GM18519 (cell line): Measurements from ENCODE around the gene VOPP1.
"Not testable (repeated sequence)": the region's sequence is repeated elsewhere in the genome, so short reads cannot be mapped to it uniquely, and the experiment has no call there.

Experiments
- ATAC-seq: cut with Tn5 transposase; IDR thresholded peaks from one replicate; pipeline ENCODE4 v1.9.1; 2021; ENCODE audit warnings: mild to moderate bottlenecking, moderate library complexity; ENCODE audit not compliant: unreplicated experiment, low FRiP score

VOPP1 gene

DNA sequence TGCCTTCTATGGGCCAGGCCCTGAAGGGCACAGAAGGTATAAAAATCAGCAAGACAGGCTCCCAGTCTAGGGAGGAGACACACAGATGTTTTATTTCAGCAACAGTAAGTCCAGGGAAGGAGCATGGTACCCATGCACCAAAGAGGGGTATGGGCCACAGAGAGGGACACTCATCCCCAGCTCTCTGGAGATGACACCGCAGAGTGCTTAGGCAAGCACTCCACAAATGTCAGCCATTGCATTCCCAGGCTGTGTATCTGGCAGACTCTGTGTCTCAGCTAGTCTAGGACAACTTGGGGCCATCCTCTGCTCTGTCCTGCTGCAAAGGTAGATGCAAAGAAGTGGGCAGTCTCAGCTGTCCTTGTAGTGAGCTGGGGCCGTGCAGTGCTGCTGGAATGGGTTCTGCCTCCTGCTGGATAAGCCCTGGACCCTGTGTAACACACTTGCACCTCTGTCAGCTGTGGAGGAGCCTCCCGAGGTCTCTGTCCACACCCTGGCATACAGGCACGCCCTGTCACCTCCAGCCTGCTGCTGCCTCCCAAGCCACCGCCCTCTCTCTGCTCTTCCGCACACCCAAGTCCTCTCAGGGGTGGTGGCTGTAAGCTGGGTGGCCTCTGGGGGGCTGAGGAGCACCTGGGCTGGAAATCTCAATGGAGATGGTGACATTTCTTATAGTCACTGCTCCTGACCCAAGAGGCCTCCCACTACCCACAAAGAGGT lies 57.6 kb downstream of the VOPP1 start:
- ATAC-seq: no peak

DNA sequence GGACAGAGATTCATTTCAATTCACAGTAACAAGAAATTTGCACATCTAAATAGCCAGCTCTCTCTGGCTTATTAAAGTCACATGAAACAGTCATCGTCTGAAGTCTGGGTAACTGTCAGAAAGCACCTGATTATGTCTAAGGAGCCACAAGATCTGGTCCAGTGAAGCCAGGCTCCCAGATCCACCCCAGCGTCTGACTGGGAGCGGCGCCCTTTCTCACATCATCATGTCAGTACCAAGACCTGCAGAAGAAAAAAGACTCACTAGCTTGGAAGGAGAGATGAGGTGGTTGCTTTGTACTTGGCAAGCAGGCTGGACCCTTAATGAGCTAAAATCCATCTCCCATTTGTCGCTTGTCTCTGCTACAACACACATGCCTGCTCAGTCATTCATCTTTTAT lies 58.4 kb downstream of the VOPP1 start:
- ATAC-seq: no peak

DNA sequence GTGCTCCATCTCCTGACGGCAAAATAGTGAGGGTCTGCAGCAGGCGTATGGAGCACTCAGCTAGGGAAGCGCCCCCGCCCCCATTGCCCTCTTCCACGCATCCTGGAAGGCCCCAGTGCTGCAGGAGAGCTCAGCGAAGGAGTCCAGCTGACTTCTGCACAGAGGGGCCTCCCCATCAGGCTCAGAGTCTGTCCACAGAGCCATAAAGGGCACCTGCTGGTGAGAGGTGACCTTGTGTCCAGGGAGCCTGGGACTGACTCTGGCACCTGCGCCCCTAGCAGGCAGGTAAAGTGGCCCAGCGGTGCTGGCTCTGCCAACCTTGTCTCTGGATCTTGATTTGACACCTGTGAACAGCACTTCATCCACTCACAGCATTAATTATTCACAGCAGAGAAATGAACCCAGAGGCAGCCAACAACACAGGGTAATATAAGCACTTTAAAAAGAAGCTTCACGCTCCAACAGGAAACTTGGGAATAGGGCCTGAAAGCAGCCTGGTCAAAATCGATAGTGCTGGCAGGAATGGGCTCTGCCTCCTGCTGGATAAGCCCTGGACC lies 59.6 kb downstream of the VOPP1 start:
- ATAC-seq: no peak

DNA sequence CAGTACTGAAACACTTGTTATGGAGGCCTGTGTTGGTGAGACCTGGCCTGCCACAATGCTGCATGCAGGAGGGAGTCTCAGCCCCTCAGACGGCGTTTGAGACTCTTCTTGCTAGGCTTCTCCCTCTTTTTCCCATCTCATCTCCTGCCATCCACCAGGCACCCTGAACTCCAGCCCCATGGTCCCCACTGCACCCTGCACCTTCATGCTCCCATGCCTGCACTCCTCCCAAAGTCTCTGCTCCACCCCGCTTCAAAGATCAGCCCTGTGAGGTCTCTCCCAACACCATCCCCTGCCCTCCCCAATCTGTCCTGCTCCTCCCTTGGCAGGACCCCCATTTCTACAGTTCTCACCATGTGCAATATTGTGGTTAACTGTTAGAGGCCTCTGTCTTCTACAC lies 61.7 kb downstream of the VOPP1 start:
- ATAC-seq: no peak

DNA sequence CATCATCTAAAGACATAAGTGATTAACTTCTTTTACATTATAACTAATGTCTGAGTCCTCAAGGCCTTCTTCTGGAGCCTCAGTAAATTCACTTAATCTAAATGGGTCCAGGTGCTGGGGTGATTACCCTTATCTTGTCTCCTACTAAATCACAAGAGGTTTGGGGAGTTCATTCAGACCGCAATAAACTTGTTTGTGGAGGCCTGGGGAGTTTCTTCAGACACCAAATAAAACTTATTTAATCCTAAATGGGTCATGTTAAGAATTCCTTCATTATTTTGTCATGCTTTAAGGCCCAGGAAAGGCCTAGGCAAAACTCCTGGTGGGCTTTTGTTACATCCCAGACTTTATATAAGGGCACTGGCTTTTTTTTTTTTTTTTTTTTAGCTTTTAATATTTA lies 62.1 kb downstream of the VOPP1 start:
- ATAC-seq: not testable (repeated sequence)

DNA sequence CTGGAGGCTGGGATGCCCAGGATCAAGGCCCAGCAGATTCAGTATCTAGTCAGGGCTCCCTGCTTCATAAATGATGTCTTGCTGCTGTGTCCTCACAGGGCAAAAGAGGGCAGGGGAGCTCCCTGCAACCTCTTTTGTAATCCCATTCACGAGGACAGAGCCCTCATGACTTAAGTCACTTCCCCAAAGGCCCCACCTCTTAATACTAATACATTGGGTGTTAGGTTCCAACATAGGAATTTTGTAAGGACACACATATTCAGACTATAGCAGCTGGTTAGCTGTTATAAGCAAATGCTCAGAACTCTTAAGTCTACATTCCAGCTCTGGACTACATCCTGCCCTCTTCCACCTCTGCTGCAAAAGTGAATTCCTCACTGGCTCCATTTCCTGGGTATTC lies 63.0 kb downstream of the VOPP1 start:
- no peak for ATAC-seq

DNA sequence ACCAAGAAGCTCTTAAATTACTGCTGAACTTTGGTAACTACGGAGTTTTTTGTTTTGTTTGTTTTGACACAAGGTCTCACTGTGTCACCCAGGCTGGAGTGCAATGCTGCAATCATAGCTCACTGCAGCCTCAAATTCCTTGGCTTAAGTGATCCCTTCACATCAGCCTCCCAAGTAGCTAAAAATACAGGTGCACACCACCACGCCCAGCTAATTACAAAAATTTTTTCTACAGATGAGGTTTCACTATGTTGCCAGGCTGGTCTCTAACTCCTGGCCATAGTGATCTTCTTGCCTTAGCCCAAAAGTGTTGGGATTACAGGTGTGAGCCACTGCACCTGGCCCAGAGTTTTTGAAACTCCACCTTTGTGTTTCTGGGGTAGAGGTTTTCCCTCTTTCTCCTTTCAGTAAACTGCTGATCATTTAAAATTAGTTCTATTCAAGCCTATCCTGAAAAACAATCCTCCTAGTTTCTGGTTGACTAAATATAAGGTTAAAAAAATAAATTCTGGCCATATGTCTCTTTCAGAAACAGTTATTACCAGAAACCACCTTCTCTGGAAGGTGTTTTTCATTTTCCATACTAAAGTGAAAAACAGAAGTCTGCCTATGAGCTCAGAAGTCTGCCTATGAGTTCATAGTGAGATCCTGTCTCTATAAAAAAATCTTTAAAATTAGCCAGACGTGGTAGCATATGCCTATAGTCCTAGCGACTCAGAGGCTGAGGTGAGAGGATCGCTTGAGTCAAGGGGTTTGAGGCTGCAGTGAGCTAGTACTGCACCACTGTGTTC lies 63.9 kb downstream of the VOPP1 start:
- ATAC-seq: peak; percentile 65

DNA sequence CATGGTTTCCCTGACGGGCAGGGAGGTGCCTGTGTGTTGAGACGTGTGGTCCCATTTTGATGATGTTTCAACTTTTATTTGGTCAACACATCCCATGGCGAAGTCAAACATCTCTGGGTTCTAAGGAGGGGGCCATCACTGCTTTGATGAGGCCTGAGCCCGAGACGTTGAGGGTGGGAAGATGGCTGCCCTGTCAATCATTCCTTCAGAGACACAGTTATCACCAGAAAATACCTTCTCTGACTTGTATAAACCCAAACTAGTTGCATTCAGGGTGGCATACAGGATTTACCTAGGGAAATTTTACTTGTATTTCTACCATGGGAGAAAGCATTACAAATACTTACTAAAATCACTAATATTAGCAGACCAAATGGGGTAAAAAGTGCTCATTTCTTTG lies 64.6 kb downstream of the VOPP1 start:
- ATAC-seq: no peak

DNA sequence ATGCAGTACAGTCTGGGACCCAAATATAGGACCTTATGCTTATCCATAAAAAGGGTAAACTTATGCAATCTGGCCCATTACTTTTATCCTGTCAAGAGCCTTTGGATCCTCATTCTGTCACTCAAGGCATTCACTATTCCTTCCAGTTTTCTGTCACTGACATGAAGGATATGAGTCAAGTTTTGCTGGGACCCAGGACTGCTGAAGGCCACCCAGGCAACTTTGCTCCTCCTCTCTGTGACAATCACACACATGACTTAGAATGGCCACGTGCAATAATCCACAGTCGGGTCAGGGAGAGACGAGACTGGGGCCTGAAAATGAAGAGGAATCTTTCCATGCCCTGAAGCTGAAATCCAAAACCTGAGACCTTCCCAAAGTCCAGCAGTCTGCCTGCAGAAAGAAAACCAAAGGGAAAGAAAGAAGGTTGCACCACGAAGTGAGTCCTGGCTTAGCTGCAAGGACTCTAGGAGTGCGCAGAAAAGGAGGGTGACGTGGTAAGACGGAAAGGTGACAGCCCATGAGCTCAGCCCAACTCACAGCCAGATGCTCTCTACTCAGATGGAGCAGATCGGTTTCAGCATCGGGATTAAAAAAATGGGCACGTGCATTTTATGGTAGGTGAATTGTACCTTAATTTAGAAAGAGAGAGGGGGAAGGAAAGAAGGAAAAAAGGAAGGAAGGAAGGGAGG lies 67.2 kb downstream of the VOPP1 start:
- ATAC-seq: no peak

DNA sequence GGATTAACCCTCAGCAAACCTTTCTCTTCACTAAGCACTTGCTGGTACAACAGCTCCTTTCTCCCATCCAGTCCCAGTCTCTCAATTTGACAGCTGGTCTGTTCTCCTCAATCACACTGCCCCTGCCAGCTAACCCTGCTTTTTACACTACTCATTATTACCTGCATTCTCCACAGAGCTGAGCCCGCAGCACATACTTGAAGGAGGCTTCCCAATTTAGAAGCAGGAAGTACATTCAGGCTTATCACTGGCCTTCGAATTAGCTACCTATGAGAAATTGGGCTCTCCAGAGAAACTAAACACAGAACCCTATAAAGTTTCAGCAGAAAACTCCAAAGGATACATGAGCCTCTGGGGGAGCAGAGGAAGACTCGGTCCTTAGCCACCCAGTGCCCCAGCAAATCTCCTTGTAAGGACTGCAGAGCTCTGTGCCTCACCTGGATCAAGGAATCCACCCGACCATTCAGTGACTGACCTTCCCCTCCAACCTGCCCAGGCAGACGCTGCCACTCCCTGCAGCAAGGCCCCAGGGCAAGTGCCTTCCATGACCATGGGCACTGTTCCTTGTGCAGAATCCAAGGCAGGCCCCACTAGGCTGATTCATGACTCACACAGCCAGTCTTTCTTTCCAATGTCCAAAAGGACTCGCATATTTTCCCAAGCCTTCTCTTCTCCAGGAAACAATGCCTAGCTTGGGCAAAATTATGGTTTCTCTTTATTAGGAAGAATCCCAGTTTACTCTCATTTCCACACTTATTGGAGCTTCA lies 68.0 kb downstream of the VOPP1 start:
- no peak for ATAC-seq

DNA sequence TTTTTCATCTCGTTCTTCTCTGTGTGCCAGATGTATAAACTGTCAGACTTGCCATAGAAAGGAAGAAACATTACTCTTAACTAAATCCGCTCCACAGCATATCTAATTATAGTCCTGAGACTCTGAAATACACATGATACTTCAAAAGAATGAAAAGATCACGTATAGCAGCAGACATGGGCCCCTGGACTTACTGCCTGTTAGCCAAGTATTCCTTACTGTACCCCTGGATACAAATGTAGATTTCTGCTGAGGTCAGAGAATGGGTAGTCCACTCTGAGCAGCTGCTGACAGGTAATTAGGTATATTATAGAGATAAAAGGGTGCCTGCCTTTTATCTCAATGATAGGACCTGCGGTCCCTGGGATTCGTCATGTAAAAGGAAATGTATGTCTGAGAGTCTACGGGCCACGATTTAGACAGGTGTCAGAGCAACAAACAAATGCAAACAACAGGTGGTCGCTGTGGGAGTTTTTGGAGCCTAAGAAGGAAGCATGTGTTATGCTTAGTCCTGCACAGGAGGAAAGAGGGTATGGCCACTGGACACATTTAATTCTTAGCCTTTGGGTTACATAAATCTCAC lies 69.4 kb downstream of the VOPP1 start:
- no peak for ATAC-seq

DNA sequence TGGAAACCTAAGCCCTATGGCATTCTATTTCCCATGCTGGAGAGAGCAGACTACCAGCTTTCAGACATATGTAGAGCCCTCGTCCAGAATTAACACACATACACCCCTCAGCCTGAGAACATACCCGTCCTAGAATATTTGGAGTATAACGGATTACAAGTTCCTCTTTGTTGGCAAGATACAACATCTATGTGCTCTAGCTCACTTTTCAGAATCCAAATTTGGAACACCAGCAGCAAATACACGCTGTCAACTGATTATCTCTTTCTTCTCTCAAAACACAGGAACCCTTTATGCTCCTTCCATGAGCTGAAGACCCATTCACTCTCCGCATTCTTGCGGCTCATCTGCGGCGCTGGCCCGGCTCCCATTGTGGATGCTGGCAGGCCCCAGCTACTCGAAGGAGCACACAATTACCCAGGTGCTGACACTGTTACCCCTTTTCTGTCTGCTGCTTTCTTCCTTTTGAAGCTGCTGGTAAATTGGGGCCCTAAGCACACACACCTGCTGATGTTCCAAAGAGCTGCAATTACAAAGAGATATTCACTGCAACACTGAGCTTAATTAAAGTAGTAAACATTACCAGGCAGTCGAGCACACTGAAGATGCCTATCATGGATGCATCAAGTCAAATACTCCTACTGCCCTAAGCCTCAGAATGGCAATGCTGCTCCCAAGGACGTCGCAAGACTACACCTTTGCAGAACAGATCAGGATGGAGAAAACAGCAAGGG lies 70.0 kb downstream of the VOPP1 start:
- ATAC-seq: no peak

DNA sequence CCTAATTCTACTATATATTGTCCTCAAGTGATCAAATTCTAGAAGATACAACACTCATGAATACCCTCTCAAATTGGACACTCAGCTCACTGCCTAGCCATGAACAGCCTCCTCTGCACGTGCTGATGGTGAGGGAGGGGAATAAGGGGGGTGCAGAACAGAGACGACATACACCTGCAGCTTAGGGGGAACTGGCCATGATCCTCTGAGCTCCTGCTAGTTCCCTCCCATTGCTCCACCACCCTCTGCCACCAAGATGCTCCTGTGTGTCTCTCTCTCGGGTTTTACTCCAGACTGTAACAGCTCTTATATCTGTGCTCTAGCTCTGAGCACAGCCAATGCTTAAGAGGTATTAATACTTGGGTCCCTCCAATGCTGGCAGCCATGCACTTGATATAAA lies 70.7 kb downstream of the VOPP1 start:
- no peak for ATAC-seq

DNA sequence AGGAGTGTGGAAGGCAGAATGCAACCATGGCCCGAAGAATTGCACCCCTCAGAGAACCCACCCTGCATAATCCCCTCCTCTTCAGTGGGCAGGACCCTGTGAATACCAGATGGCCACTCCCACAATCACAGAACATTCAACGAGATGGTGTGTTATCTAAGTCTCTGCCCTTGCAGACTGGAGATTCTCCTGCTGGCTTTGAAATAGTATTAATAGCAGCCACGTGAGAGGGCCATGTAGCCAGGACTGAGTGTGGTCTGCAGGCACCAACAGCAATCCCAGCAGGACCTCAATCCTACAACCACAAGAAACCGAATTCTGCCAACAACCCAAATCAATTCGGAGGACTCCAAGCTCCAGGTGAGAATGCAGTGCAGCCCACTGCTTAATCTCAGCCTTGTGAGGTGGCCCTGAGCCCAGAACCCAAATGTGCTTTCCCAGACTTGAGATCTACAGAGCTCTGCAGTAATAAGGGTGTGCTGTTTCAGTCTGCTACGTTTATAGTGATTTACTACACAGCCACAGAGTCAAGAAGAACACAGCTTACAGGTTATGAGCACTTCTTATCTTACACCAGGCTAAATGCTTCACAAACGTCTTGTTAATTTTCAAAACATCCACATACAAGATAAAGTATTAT lies 72.1 kb downstream of the VOPP1 start:
- ATAC-seq: no peak

DNA sequence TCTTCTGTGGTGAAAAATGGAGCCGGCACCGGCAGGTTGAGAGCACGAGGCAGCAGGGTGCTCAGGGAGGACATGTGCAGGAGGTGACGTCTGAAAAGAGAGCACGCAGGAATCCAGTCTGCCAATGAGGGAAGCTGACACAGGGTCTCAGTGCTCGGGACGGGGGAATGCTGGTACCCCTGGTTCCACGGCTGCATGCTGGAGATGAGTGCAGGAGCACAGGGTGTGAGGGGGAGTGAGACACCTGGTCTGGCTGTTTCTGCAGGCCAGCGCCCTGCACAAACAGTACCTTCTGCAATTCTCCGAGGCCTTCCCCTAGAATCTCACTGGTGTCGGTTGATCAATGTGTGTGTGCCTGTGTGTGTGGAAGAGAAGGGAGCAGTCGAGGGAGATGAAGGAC lies 72.7 kb downstream of the VOPP1 start:
- ATAC-seq: no peak

DNA sequence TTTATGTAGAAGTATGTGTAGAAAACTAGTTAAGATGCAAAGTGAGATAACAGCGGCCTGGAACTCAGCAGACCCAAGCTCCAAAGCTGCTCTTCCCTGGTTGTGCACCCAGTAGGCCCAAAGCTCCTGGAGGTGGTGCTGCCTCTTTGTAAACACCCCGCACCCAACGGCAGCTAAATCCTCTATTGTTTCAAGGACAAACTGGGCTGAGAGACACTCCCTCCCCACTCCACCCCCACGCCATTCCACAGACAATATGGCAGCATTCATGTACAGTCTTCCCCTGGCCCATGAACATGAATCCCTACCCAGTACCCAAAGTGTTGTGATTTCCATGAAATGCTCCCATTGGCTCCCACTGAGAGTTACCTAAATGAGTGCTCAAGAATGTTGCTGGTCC lies 73.5 kb downstream of the VOPP1 start:
- ATAC-seq: no peak

DNA sequence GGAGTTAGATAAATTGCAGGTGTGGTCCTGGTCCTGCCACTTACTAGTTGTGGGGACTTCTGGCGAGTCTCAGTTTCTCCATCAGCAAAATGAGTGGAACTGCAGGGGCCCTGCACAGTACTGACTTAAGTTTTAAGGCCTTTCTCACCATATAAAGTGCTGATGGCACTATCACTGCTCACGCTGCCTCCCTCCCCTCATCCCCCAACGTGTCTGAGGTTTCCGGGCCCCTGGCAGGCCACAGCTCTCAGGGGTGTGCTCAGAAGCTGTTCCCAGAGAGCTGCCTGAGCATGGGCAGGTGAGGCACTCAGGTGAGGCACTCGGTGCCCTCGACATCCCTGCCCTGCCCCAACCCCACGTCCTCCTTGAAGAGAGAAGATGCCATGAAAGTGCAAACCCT lies 74.2 kb downstream of the VOPP1 start:
- ATAC-seq: no peak

DNA sequence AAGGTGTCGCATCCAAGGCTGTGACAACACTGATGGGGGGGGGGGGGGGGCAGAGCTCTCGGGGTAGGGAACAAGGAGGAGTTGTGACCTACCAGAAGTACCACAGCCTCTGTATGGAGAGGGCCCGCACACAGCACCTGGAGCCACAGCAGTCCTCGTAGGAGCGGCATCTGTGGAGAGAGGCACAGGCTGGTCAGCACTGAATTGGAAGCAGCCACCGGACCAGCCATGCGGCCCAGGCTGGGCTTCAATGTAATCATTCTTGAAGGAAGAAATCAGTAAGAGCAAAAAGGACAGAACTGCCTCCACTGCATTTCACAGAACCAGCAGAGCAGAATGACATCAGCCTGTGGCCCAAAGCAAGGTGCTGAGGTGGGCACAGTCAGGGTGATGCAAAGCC lies 74.8 kb downstream of the VOPP1 start:
- no peak for ATAC-seq

DNA sequence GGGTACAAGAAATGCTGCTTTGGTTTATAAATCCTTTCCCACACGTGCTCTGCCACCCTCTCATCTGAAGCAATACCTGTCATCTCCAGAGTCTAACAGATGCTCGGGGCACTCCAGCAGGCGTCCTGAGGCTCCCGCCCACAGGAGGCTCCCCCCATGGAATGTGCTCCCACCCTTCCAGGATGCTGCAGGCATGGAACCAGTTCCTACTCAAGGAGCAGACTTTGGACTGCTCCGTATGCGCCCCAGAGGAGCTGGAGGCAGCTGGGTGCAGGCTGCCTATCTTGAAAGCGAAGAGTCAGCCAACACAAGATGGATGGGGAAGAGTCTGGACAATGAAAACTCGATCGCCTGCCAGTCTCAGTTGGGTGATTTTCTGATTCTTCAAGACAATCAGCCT lies 75.4 kb downstream of the VOPP1 start:
- no peak for ATAC-seq
